GM21737 (cell line): ENCODE data around the gene MYH9.
"Not testable (repeated sequence)": the region's sequence is repeated elsewhere in the genome, so short reads cannot be mapped to it uniquely, and the experiment has no call there.

ENCODE experiments used
- ATAC-seq: cut with Tn5 transposase; IDR thresholded peaks from one replicate; pipeline ENCODE4 v1.9.1; 2021; ENCODE audit warnings: mild to moderate bottlenecking, moderate library complexity; ENCODE audit not compliant: unreplicated experiment

MYH9 gene

DNA sequence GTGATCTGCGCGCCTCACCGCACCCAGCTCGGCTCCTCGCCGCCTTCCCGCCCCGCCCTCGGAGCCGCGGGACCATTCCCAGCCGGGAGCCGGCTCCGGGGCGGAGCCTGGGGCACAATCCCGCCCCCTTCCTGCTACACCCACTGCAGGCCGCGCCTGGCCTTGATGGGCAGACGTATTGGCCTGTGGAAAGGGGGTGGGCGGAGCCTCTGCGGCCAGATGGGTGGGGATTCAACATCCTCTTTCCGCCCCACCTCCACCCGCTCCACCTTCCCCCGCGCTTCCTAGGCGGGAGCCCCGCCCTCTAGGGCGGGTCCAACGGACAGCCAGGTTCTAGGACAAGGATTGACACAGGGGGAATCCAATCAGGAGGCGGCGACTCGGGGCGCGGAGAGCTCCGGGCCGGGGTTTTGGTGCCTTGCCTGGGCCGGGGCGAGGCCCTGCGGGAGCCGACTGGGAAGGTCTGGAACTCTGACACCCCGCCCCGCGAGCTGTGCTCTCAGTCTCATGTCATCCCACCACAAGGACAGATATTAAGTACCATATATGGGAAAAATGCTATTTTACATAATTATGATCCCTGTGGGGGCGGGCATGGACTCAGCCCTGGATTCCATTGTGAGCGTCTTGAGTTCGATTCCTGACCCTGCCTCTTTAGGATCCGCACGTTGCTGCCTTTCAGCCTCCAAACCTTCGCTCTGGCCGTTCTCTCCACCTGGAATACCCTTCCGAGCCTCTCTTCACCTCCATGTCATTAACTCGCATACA is at the start of gene MYH9:
MYH9 (minus strand) TSS at position 9 of the 768 bp plus-strand sequence. CDS start 38,731 bp downstream, outside the sequence.
- ATAC-seq: peak; percentile 68

DNA sequence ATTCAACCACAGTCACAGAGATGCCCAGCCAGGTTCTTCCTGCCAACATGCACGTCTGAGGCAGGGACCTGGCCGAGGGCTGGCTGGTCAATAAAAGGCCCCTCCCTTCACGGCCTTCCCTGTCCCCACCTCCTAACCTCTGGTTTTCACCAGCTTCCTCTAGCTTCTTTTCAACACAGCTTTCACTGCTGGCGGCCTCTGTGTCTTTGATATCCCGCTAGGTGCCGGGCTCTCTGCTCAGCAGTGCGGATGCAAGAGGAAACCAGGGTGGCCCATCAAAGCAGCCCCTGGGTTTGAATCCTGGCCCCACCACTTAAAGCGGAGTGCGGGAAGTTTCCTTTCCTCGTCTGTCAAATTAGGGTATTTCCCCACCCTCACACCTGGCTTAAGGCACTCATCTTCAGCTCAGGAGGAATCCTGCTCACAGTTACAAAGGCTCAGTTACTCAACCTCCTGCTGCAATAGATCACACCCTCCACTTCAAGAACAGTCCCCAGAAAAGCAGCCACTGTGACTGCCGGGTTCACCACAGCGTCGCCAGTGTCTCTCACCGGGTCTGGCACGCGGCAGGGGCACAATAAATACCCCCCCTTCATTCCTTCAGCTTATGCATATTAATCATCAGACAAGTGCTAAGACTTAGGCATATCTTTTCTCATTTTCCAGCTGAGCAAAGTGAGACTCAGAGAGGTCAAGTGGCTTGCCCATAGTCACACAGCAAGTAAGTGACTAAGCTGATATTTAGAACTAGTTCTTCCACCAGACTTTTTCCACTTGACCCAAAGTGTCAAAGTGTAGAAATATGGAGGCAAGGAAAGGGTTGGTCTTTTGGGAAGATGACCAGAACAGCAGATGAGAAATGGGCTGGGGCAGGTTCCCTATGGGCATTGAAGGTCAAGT is 48.0 kb upstream of the MYH9 start:
- ATAC-seq: no peak

GRCh38 chr22:36433318-36434231 is 45.8 kb upstream of the MYH9 start:
- ATAC-seq: no peak

DNA sequence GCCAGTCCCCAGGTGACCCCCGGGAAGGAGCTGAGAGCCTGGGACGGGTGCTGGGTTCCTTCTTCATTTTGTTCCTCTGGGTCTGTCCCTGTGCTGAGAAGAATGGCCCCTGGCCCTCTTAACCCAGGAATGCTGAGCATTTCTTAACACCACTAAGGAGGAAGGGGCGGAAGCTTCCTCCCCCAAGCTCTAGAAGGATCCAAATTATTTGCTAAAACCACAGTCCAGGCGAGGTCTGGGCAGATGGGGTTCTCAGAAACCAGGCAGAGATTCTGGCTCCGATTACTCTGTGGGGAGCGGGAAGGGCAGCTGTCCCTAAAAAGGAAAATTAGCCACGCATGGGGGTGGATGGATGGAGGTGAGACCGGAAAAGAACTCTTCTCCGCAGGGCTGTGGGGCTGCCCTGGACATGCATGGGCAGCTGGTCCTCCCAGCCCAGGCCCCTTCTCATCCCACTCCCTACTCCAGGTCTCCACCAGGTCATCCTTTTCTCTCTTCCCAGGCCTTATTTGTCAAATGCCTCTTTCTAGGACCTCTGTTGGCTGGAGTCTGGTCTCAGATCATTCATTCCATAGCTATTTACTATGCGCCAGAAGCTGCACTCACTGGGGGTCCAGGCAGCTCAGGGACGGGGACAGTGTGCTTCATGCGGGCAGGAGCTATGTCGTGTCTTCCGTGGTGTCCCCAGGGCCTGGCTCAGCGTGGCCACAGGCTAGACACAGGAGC is 45.0 kb upstream of the MYH9 start:
- ATAC-seq: no peak

DNA sequence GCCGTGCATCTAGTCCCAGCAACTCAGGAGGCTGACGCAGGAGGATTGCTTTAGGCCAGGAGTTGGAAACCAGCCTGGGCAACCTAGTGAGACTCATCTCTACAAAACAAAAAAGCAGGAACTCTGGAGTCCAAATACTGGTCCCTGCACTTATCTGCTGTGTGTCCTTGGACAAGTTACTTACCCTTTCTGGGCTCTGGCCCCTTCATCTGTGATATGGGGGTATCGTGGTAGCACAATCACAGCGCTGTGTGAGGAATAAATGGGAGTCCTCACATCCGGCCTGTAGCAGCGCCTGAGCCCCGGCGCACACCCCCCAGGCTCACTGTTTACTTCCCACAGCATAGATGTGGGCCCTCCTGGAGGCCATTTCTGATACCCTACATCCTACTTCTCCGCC is 44.2 kb upstream of the MYH9 start:
- no peak for ATAC-seq

- no peak for ATAC-seq
These were observed 43.1 kb upstream of the MYH9 start for GRCh38 chr22:36430863-36431262.

GRCh38 chr22:36427952-36428351 is 40.2 kb upstream of the MYH9 start:
- ATAC-seq: not testable (repeated sequence)

- ATAC-seq: no peak
These were observed 38.3 kb upstream of the MYH9 start for GRCh38 chr22:36425977-36426523.

DNA sequence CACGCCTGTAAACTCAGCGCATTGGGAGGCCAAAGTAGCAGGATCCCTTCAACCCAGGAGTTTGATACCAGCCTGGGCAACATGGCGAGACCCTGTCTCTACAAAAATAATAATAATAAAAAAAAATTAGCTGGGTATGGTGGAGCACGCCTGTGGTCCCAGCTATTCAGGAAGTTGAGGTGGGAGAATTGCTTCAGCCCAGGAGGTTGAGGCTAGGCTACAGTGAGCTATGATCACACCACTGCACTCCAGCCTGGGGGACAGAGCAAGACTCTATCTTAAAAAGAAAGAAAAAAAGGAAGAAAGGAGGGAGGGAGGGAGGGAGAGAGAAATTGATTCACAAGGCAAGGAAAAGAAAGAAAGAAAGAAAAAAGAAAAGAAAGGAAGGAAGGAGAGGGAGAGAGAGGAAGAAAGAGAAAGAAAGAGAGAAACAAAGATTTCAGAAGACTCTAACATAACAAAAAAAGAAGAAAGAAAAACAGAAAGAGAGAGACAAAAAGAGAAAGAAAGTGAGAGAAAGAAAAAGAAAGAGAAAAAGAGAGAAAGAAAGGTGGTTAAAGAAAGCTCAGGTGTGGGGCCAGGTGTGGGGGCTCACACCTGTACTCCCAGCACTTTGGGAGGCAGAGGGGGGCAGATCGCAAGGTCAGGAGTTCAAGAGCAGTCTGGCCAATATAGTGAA is 37.3 kb upstream of the MYH9 start:
- no peak for ATAC-seq

DNA sequence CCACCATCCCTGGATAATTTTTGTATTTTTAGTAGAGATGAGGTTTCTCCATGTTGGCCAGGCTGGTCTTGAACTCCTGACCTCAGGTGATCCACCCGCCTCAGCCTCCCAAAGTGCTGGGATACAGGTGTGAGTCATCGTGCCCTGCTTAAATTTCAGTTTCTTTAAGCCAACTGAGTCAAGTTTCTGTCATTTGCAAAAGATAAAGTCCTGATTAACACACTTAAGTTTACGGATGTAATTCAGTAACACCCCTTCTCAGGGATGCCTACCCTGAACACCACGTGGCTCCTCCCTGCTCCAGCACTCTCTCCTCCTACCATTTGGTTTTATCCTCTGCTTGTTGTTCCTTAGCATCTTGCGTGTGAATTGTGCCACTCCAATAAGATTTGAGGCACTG is 36.7 kb upstream of the MYH9 start:
- ATAC-seq: not testable (repeated sequence)

DNA sequence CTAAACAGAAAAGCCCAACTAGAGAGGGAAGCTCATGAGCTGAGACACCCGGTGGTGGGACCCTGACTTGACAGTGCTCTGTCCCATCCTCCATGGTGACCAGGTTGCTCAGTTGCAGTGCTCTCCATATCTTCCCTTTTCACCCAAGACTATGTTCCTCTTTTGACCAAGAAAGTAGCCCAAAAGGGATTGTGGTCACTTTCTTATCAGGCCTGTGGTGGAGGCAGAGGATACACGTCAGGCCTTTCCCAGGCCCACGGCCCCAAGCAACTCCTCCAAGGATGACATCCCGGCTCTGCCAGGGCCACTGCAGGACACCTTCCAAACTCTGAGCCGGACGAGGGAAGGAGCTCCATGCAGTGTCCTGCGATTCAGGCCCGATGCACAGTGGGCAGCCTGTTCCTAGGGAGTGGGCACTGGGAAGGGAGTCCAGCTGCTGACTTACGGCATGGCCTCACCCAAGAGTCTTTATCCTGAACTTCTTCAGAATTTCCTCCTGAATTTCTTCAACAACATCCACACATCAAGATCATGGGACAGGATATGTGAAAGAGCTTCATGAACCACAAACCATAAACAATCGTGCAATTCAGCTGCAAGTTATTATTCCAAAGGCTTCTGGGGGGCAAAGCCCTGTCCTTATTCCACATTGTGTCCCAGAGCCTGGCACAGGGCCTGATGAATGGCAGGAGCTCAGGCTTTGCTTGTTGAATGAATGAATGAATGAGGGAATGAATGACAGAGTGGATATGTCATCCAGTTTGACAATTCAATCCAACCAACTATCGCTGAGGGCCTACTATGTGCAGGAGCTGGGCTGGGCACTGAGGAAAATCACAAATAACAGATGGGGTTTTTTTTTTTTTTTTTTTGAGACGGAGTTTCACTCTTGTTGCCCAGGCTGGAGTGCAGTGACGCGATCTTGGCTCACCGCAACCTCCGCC is 36.0 kb upstream of the MYH9 start:
- no peak for ATAC-seq

DNA sequence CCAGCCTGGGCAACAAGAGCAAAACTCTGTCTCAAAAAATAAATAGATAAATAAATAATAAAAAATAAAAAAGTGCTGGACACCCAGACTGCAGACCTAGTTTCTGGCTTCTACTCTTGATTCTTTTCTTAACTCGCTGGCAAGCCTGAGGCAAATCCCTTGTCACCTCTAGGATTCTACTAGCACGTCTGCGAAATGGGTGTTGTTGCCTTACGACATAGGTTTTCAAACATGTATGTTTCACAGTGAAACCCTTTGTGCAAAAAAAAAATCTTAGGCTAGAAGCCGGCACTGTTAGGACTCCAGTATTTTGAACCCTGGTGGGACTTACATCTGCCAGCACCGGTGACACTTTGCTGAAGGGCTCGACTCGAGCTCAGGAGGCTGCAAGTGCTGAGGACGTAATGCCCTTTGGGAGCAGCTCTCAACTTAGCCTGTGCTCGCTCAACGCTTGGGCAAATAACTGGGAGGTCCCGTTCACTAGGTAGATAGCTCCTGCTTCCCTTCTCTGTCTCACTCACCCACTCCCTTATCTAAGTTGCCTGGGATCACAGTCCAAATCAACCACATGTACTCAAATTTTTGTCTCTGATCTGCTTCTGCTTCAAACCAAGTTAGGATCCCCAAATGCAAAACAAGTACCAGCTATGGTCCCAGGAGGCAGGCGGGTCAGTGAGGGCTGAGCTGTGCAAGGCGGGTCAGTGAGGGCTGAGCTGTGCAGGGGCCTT is 34.7 kb upstream of the MYH9 start:
- ATAC-seq: no peak

DNA sequence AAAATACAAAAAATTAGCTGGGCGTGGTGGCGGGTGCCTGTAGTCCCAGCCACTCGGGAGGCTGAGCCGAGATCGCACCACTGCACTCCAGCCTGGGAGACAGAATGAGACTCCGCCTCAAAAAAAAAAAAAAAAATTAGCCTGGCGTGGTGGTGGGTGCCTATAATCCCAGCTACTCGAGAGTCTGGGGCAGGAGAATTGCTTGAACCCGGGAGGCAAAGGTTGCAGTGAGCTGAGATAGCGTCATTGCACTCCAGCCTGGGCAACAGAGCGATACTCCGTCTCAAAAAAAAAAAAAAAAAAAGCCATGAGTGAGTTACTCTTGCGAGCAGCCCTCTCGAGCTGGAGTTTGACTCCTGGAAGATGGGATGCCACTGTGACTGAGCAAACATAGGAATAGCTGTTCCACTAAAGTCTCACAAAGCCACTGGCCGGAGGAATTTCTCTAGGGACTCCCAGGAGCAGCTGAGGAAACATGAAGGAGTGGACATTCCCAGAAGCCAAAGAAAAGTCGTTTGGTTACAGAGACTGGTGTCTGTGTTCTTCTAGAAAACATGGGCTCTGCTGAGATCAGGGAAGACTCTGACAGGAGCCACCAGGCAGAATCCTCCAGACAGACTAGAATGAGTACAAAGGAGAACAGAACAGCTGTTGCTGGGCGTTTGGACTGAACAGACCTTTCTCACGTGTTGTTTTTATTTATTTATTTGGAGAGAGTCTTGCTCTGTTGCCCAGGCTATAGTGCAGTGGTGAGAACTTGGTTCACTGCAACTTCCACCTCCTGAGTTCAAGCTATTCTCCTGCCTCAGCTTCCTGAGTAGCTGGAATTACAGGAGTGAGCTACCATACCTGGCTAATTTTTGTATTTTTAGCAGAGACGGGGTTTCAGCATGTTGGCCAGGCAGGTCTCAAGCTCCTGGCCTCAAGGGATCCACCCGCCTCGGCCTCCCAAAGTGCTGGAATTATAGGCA is 32.4 kb upstream of the MYH9 start:
- no peak for ATAC-seq

DNA sequence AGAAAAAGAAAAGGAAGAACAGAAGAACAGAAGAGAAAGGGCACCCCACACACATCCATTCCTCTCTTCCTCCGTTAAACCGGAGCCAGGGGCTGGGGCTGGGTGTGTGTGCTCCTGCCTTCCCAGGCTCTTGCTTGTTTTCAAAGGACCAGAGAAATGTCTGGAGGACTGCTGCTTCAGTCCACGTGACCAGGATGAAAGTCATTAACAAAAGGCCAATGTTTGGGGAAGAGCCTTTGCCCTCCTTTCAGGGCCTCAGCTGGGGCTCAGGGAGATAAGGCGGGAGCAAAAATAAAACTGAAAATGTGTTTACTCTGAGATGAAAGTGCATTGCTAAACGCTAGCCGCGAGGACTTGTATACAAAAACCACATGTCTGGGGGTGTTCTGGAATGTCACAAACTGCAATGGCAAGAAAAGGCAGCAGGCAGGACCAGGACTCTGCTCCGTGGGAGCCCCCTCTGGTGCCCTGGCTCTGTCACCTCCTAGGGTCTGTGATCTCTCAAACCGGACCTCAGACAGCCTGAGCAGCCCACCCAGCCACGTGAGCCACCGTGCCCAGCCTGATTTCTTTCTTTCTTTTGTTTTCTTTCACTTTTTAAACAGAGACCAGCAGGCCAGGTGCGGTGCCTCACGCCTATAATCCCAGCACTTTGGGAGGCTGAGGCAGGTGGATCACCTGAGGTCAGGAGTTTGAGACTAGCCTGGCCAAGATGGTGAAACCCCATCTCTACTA is 31.6 kb upstream of the MYH9 start:
- no peak for ATAC-seq

DNA sequence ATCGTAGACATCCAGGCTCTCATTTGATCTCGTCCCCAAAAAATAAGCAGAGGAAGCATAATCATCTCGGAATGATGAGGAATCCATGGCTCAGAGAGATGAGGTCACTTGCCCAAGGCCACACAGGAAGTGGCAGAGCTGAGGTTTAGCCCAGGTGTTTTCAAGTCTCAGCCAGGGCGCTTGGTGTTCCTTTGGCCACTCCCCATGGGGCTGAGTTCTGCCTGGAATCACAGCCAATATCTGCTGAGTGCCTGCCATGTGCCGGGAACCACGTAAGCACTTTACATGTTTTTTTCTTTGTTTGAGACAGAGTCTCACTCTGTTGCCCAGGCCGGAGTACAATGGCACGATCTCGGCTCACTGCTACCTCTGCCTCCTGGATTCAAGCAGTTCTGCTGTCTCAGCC is 29.5 kb upstream of the MYH9 start:
- no peak for ATAC-seq
